Measurements from ENCODE around the gene SMS. TPM values are rescaled to one million over a fixed set of nuclear protein-coding genes. Genes with fewer than 3 reads are reported as not detected.

The SMS gene
- total and polyA plus RNA-seq, 10 of the 15 experiments (the other 5 are each of a cell fraction or from before 2014, with no cell fraction given), result 55.8 to 156 (median 114) TPM

DNA sequence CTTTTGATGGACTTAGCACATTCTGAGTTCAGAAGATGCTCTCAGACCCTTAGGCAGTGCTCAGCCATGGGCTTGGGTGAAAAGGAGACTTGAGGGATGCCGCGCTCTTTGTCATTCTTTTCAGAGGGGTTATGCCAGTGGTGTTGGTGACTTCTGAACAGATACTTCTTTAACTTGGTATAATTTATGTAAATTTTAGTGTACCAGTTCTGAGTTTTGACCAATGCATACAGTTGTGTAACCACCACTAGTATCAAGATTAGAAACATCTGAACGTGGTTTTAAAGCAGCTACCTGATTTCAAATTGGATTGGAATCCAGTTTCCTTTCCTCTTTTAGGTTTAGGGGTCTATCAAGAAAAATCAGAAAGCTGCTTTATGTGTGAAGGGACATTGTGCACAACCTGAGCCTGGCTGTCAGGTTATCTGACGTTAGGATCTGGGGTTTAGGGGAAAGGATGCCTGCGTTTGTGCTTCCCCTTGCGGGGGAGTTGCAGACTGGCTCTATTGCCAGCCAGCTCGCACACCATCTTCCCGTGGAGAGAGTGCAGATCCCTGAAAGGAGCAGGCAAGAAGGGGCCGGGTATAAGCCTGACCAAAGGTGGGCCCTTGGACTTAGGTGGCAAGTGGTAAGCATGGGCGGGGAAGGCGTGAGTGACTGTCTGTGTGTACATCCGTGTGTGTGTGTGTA, 19.0 kb downstream of the SMS start:
- 32% methylated on average over 12 of the region's 12 CpGs for WGBS (ENCODE audit: insufficient coverage, insufficient replicate concordance, low lambda C conversion rate, missing lambda C conversion rate)
- Histone ChIP-seq H3K4me1 (ENCODE audit: control insufficient read depth, insufficient read depth, low read length) (peaks cover 2% of the 10 kb centered on the region; the same call in 1 of the 2 replicates), H4K20me1 (ENCODE audit: control insufficient read depth, insufficient read depth) (no peaks in the 10 kb centered on the region; the same call in 1 of the 2 replicates), H3K9ac (ENCODE audit: control insufficient read depth, insufficient read depth, low read length) (no peak overlapping the region), H3K4me2 (ENCODE audit: control insufficient read depth, insufficient read depth) (peak overlapping the region; percentile 47), H3K9me3 (replicated peaks; ENCODE audit: control insufficient read depth, insufficient read depth, low read length) (no peaks in the 10 kb centered on the region), H3K79me2 (ENCODE audit: control insufficient read depth, insufficient read depth, low read length) (peaks cover 50% of the 10 kb centered on the region), H3K36me3 (ENCODE audit: control insufficient read depth in 2 of 2, insufficient read depth in 2 of 2, low read length in 1 of 2) (no peaks in the 10 kb centered on the region), H3K4me3 (no peak overlapping the region), H3K27ac (ENCODE audit: control insufficient read depth, insufficient read depth) (no peak overlapping the region), H3K27me3 (replicated peaks in 1 of 2; ENCODE audit: control insufficient read depth in 2 of 2, insufficient read depth in 2 of 2, low read length in 1 of 2) (no peaks in the 10 kb centered on the region), H2AFZ (ENCODE audit: control insufficient read depth, low read depth, low read length) (no peak overlapping the region)
- no TSS peak for BruUV-seq (replicated peaks)
- TF ChIP-seq IKZF2 (IDR thresholded peaks at IDR 0.05), result no peak
- TF ChIP-seq ZBED1 (IDR thresholded peaks at IDR 0.05; ENCODE audit: borderline replicate concordance), result no peak
- TF ChIP-seq SREBF2 (IDR thresholded peaks at IDR 0.05; ENCODE audit: low read length), result no peak
- TF ChIP-seq, protein P1, sequence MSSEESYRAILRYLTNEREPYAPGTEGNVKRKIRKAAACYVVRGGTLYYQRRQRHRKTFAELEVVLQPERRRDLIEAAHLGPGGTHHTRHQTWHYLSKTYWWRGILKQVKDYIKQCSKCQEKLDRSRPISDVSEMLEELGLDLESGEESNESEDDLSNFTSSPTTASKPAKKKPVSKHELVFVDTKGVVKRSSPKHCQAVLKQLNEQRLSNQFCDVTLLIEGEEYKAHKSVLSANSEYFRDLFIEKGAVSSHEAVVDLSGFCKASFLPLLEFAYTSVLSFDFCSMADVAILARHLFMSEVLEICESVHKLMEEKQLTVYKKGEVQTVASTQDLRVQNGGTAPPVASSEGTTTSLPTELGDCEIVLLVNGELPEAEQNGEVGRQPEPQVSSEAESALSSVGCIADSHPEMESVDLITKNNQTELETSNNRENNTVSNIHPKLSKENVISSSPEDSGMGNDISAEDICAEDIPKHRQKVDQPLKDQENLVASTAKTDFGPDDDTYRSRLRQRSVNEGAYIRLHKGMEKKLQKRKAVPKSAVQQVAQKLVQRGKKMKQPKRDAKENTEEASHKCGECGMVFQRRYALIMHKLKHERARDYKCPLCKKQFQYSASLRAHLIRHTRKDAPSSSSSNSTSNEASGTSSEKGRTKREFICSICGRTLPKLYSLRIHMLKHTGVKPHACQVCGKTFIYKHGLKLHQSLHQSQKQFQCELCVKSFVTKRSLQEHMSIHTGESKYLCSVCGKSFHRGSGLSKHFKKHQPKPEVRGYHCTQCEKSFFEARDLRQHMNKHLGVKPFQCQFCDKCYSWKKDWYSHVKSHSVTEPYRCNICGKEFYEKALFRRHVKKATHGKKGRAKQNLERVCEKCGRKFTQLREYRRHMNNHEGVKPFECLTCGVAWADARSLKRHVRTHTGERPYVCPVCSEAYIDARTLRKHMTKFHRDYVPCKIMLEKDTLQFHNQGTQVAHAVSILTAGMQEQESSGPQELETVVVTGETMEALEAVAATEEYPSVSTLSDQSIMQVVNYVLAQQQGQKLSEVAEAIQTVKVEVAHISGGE (CRISPR knock-in tag; IDR thresholded peaks at IDR 0.05), result no peak
- TF ChIP-seq BHLHE40 (IDR thresholded peaks at IDR 0.05; ENCODE audit: borderline replicate concordance in 1 of 2, low read depth in 2 of 2, low read length in 1 of 2), result no peak
- no peak for TF ChIP-seq RFX5 (IDR thresholded peaks at IDR 0.05; ENCODE audit: low read depth, low read length)
- TF ChIP-seq TCF12 (IDR thresholded peaks at IDR 0.05; ENCODE audit: low read depth, low read length), result no peak
- TF ChIP-seq SMARCA5 (IDR thresholded peaks at IDR 0.05), result no peak
- TF ChIP-seq, protein P2, sequence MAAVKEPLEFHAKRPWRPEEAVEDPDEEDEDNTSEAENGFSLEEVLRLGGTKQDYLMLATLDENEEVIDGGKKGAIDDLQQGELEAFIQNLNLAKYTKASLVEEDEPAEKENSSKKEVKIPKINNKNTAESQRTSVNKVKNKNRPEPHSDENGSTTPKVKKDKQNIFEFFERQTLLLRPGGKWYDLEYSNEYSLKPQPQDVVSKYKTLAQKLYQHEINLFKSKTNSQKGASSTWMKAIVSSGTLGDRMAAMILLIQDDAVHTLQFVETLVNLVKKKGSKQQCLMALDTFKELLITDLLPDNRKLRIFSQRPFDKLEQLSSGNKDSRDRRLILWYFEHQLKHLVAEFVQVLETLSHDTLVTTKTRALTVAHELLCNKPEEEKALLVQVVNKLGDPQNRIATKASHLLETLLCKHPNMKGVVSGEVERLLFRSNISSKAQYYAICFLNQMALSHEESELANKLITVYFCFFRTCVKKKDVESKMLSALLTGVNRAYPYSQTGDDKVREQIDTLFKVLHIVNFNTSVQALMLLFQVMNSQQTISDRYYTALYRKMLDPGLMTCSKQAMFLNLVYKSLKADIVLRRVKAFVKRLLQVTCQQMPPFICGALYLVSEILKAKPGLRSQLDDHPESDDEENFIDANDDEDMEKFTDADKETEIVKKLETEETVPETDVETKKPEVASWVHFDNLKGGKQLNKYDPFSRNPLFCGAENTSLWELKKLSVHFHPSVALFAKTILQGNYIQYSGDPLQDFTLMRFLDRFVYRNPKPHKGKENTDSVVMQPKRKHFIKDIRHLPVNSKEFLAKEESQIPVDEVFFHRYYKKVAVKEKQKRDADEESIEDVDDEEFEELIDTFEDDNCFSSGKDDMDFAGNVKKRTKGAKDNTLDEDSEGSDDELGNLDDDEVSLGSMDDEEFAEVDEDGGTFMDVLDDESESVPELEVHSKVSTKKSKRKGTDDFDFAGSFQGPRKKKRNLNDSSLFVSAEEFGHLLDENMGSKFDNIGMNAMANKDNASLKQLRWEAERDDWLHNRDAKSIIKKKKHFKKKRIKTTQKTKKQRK (IDR thresholded peaks at IDR 0.05; ENCODE audit: low read depth, low read length), result no peak
- TF ChIP-seq TCF3 (IDR thresholded peaks at IDR 0.05; ENCODE audit: borderline replicate concordance, insufficient read depth, low read depth, low read length), result no peak
- intact Hi-C loops (cut with micrococcal nuclease; ENCODE audit: unreplicated experiment) (no loop called here), in situ Hi-C loops (cut with MboI) (no loop called here)
- ChIA-PET CTCF (interaction anchor here (1.2 to 1.6 kb wide), 3 partner anchors 11 to 30 kb away, joined by 3 to 5 read pairs (median 5); no protein-coding TSS in a partner anchor), POLR2A (interaction anchor here (0.6 to 1.3 kb wide), 2 partner anchors 18 to 28 kb away, joined by 4 read pairs; no protein-coding TSS in a partner anchor), SMC1A (ENCODE audit: uncharacterized antibody, unreplicated experiment) (interaction anchor here (0.9 to 2.1 kb wide), 5 partner anchors 11 to 55 kb away, joined by 3 to 8 read pairs (median 3); no protein-coding TSS in a partner anchor), RAD21 (ENCODE audit: unreplicated experiment) (interaction anchor here (2.2 kb wide), 1 partner anchor 25 kb away, joined by 9 read pairs; no protein-coding TSS in a partner anchor)
- ATAC-seq, result peak; percentile 52
- no peak for FAIRE-seq
- no peak for DNase-seq (ENCODE audit: low read depth, low spot score)
